Adrenal gland (tissue), 12 donors: ENCODE measurements around the gene EXOC4. TPM values are rescaled to one million over a fixed set of nuclear protein-coding genes. Genes with fewer than 3 reads are reported as not detected.

Experiments used
- DNase-seq, 7 donors: peaks; one replicate each; pipeline ENCODE4 v3.0.0-alpha.2; 2019 to 2020
- H3K27ac ChIP-seq, 5 donors: fragments of 200-600 bp; sonication (generic) in 4 of 5; 1 replicate in 3 of 5; 2 replicates in 2 of 5; pipeline versions ENCODE4 v1.5.1 to v1.8.0; 2016 to 2020; ENCODE audit warnings: mild to moderate bottlenecking in 1 of 5
- H3K27me3 ChIP-seq: fragments of 200-600 bp; 2 replicates; pipeline ENCODE4 v1.8.0; 2021
- H3K36me3 ChIP-seq, 2 donors: fragments of 200-600 bp; replicated peaks in 1 of 2; 1 replicate in 1 of 2; 2 replicates in 1 of 2; pipeline versions ENCODE4 v1.5.1 to v1.8.0; 2018 to 2022
- H3K4me1 ChIP-seq, 2 donors: fragments of 200-600 bp; replicated peaks in 1 of 2; 1 replicate in 1 of 2; 2 replicates in 1 of 2; pipeline versions ENCODE4 v1.5.1 to v1.8.0; 2018 to 2021
- H3K4me3 ChIP-seq, 4 donors: fragments of 200-600 bp; sonication (generic) in 3 of 4; one replicate each; pipeline ENCODE4 v1.5.1; 2016 to 2018
- H3K9me3 ChIP-seq, 3 donors: fragments of 200-600 bp; sonication (generic) in 1 of 3; replicated peaks in 1 of 3; 1 replicate in 2 of 3; 2 replicates in 1 of 3; pipeline versions ENCODE4 v1.5.1 to v1.8.0; 2016 to 2021
- CTCF ChIP-seq, 6 experiments: fragments of 450-650 bp in 4 of 6; fragments of 200-600 bp in 2 of 6; sonication (generic) in 1 of 6; IDR thresholded peaks; 1 replicate in 5 of 6; 2 replicates in 1 of 6; pipeline versions ENCODE4 v1.5.1 to v1.8.0; 2016 to 2021; ENCODE audit warnings: antibody characterized with exemption in 6 of 6, mild to moderate bottlenecking in 2 of 6, moderate library complexity in 1 of 6
- POLR2A ChIP-seq, 2 donors: fragments of 450-650 bp; IDR thresholded peaks; one replicate each; pipeline ENCODE4 v1.6.1; 2017; ENCODE audit warnings: antibody characterized with exemption in 2 of 2, mild to moderate bottlenecking in 2 of 2, moderate library complexity in 1 of 2
- WGBS, 4 donors: extraction: QIAGEN DNeasy Blood & Tissue Kit in 2 of 4; methylation state at CpG; one replicate each; pipeline versions ENCODE4 v1.1.5 to v1.1.7; 2013 to 2017; 5-methylcytosine and 5-hydroxymethylcytosine counted together
- intact Hi-C, 2 donors: fragments of 100-400 bp; cut with DNase I; formaldehyde crosslinking; loops; one replicate each; pipeline versions ENCODE4 v1.14.1 to v1.15.0; 2022 to 2023
- polyA plus RNA-seq, 3 donors: library from polyadenylated mRNA; stranded (reverse); fragments of 200-250 nt in 2 of 3; fragments of 350-450 nt in 1 of 3; fragmentation: Illumina TruSeq in 1 of 3; extraction: RNeasy Lipid Tissue Mini Kit (QIAGEN cat#74804) in 1 of 3; gene quantifications; one replicate each; pipeline ENCODE4 v1.2.3, GENCODE V29; 2013 to 2014
- total RNA-seq, 9 donors: library from RNA; depleted of rRNA in 4 of 9; stranded (reverse); fragments of >200 nt in 4 of 9; fragments of 120-200 nt in 1 of 9; fragmentation: NEBNext Ultra II Directional in 1 of 9; extraction: Animal tissue kit (Norgen Biotek cat#: 25700) in 1 of 9; gene quantifications; one replicate each; pipeline versions ENCODE4 v1.1.0 to v1.2.4, GENCODE V29; 2013 to 2023
- donor health status: healthy with polysubstance abuse.
- donor health status: Bipolar disorder and iron deficiency.
- donor health status: DM: yes; HTN: yes; CAD: no.
- donor health status: DM: no; HTN: no; CAD: no.
- donor health status: DM: no; HTN: no; CAD: no.
- donor health status: DM: yes; HTN: yes; CAD: no.

The EXOC4 gene
- total and polyA plus RNA-seq, 12 donors, result 12.5 to 93.8 (median 67.4) TPM

GRCh38 chr7:133461421-133461820, 208.5 kb downstream of the EXOC4 start:
- Histone ChIP-seq H3K27me3 (no peaks in the 10 kb centered on the region), H3K4me3 (no peak overlapping the region), H3K9me3 (peaks cover 0 to 4% (median 0%) of the 10 kb centered on the region in 3 donors), H3K36me3 (no peaks in the 10 kb centered on the region), H3K4me1 (peaks cover 0 to 3% of the 10 kb centered on the region in 2 donors), H3K27ac (no peak overlapping the region)
- 66 to 73% (median 70%) methylated on average over 1 of the region's 1 CpG for whole genome bisulfite sequencing, 4 donors
- TF ChIP-seq POLR2A (IDR thresholded peaks at IDR 0.05) (no peak), CTCF (IDR thresholded peaks at IDR 0.05) (no peak)
- DNase-seq, result no peak
- intact Hi-C loops, result no loop called here

- TF ChIP-seq POLR2A (IDR thresholded peaks at IDR 0.05), result no peak
- TF ChIP-seq CTCF (IDR thresholded peaks at IDR 0.05), result no peak
- H3K36me3 ChIP-seq, result no peaks in the 10 kb centered on the region
- H3K27ac ChIP-seq, result no peak overlapping the region
- H3K4me1 ChIP-seq, result no peaks in the 10 kb centered on the region
- no peaks in the 10 kb centered on the region for H3K27me3 ChIP-seq
- H3K9me3 ChIP-seq, result no peaks in the 10 kb centered on the region
- no peak for DNase-seq
- H3K4me3 ChIP-seq, result no peak overlapping the region
- intact Hi-C loops, result no loop called here
Observed at GRCh38 chr7:133475655-133476054, 222.8 kb downstream of the EXOC4 start.

- 95 to 100% (median 97%) methylated on average over 2 of the region's 2 CpGs for WGBS, 4 donors
- no peak for TF ChIP-seq CTCF (IDR thresholded peaks at IDR 0.05)
- TF ChIP-seq POLR2A (IDR thresholded peaks at IDR 0.05), result no peak
- DNase-seq, result no peak
- Histone ChIP-seq H3K36me3 (no peaks in the 10 kb centered on the region), H3K27me3 (no peaks in the 10 kb centered on the region), H3K4me3 (no peak overlapping the region), H3K9me3 (no peaks in the 10 kb centered on the region), H3K4me1 (no peaks in the 10 kb centered on the region), H3K27ac (no peak overlapping the region)
- intact Hi-C loops, result no loop called here
Observed at GRCh38 chr7:133477791-133478190, 224.9 kb downstream of the EXOC4 start.

- H3K4me3 ChIP-seq, result no peak overlapping the region
- H3K36me3 ChIP-seq, result no peaks in the 10 kb centered on the region
- no peaks in the 10 kb centered on the region for H3K4me1 ChIP-seq
- intact Hi-C loops, result no loop called here
- no peak for DNase-seq
- WGBS, 4 donors, result 57 to 65% (median 62%) methylated on average over 3 of the region's 3 CpGs
- H3K27ac ChIP-seq, result no peak overlapping the region
- no peaks in the 10 kb centered on the region for H3K27me3 ChIP-seq
- H3K9me3 ChIP-seq, result no peaks in the 10 kb centered on the region
- TF ChIP-seq POLR2A (IDR thresholded peaks at IDR 0.05), result no peak
- no peak for TF ChIP-seq CTCF (IDR thresholded peaks at IDR 0.05)
Observed at GRCh38 chr7:133478591-133479135, 225.8 kb downstream of the EXOC4 start.
